C4-2B (cell line): ENCODE results near the gene GALNT10.

Source experiments
- CTCF ChIP-seq: fragments of 450-650 bp; conservative IDR thresholded peaks from 2 replicates; pipeline ENCODE4 v1.5.1; 2017; ENCODE audit warnings: mild to moderate bottlenecking
- ZFX ChIP-seq: fragments of 450-650 bp; IDR thresholded peaks from 2 replicates; pipeline ENCODE4 v1.6.1; 2017

DNA sequence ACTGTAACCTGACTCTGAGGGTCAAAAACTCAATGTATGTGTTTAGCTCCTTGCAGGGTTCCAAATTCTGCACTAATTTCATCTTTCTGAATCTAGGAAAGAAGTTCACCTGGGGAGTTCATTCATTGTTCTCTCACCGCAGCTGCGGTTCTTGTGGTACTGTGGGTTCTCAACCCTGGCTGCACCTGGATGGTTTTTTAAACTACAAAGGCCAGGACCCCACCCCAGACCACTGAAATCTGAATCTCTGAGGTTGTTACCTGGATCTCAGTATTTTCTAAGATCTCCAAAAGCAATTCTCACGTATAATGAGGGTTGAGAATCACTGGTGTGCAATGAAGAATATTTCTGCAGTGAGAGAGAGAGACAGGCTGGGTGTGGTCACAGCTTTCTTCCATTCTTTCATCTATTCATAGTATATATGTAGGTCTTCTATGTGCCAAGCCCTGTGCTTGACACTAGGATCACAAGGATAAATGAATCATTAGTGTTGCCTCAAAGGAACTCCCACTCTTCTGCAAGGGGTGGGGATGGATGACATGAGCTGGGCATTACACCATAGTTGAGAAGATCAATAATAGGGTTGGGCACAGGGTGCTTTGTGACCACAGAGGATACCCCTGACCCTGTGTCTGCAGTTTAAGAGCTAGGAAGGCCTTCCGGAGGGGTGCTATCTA, 109.8 kb downstream of the GALNT10 start:
- TF ChIP-seq CTCF = no peak
- no peak for TF ChIP-seq ZFX
